Naive thymus-derived CD4-positive, alpha-beta T cell (primary cell): ENCODE results near the gene AP5B1. TPM values are rescaled to one million over a fixed set of nuclear protein-coding genes. Genes with fewer than 3 reads are reported as not detected.

Experiments used
- ATAC-seq: fragments of 150-1000 bp; cut with Tn5 transposase; 2 replicates; pipeline ENCODE4 v1.10.0; 2021; ENCODE audit warnings: mild to moderate bottlenecking, moderate library complexity
- CTCF ChIA-PET: fragments of 350-600 bp; sonication (Branson Sonifier 250); formaldehyde crosslinking; loops from one replicate; lab custom pipeline; 2021; ENCODE audit warnings: antibody characterized with exemption; lab: Charles Lee
- POLR2A ChIA-PET: fragments of 350-600 bp; sonication (Branson Sonifier 250); formaldehyde crosslinking; loops from one replicate; lab custom pipeline; 2021; ENCODE audit warnings: antibody characterized with exemption, inconsistent platforms; lab: Charles Lee
- DNase-seq, 9 donors: peaks; one replicate each; pipeline versions ENCODE4 v3.0.0 to v3.0.0-alpha.2; 2020 to 2022; ENCODE audit warnings: mixed read lengths in 1 of 9
- H3K27ac ChIP-seq: one replicate; pipeline ENCODE4 v1.7.0; 2013; ENCODE audit warnings: mild to moderate bottlenecking, low read depth, low read length, moderate library complexity
- H3K27me3 ChIP-seq, 2 donors: one replicate each; pipeline ENCODE4 v1.7.0; 2013; ENCODE audit warnings: low read length in 2 of 2, mild to moderate bottlenecking in 2 of 2, moderate library complexity in 2 of 2; ENCODE audit not compliant: control insufficient read depth in 2 of 2, insufficient read depth in 2 of 2
- H3K36me3 ChIP-seq, 3 experiments: 1 replicate in 2 of 3; 2 replicates in 1 of 3; pipeline ENCODE4 v1.7.0; 2013; ENCODE audit warnings: low read length in 3 of 3, mild to moderate bottlenecking in 3 of 3, moderate library complexity in 1 of 3; ENCODE audit not compliant: insufficient read depth in 3 of 3, control insufficient read depth in 2 of 3
- H3K4me1 ChIP-seq, 2 donors: one replicate each; pipeline ENCODE4 v1.7.0; 2013; ENCODE audit warnings: low read length in 2 of 2, mild to moderate bottlenecking in 2 of 2, moderate library complexity in 1 of 2; ENCODE audit not compliant: control insufficient read depth in 2 of 2, insufficient read depth in 2 of 2
- H3K4me3 ChIP-seq: 2 replicates; pipeline ENCODE4 v1.7.0; 2013; ENCODE audit warnings: mild to moderate bottlenecking, low read length
- H3K9me3 ChIP-seq, 3 experiments: 1 replicate in 2 of 3; 2 replicates in 1 of 3; pipeline ENCODE4 v1.7.0; 2013; ENCODE audit warnings: low read length in 3 of 3; ENCODE audit not compliant: control insufficient read depth in 2 of 3
- H3K27ac Mint-ChIP-seq, 9 donors: one replicate each; pipeline ENCODE4 v1.8.0; 2020 to 2022; ENCODE audit warnings: mixed read lengths in 9 of 9, mild to moderate bottlenecking in 8 of 9, moderate library complexity in 5 of 9, inconsistent platforms in 2 of 9
- H3K27me3 Mint-ChIP-seq, 5 donors: one replicate each; pipeline ENCODE4 v1.8.0; 2021 to 2022; ENCODE audit warnings: mixed read lengths in 5 of 5, mild to moderate bottlenecking in 1 of 5
- H3K36me3 Mint-ChIP-seq, 5 donors: one replicate each; pipeline ENCODE4 v1.8.0; 2020 to 2022; ENCODE audit warnings: mixed read lengths in 5 of 5, mild to moderate bottlenecking in 3 of 5, inconsistent platforms in 1 of 5
- H3K4me1 Mint-ChIP-seq, 7 donors: one replicate each; pipeline ENCODE4 v1.8.0; 2020 to 2022; ENCODE audit warnings: mixed read lengths in 7 of 7, mild to moderate bottlenecking in 3 of 7, inconsistent platforms in 1 of 7
- H3K4me3 Mint-ChIP-seq, 10 donors: one replicate each; pipeline ENCODE4 v1.8.0; 2020 to 2022; ENCODE audit warnings: mild to moderate bottlenecking in 10 of 10, mixed read lengths in 10 of 10, moderate library complexity in 6 of 10, inconsistent platforms in 2 of 10
- H3K9me3 Mint-ChIP-seq, 11 donors: one replicate each; pipeline ENCODE4 v1.8.0; 2020 to 2022; ENCODE audit warnings: mixed read lengths in 11 of 11, mild to moderate bottlenecking in 4 of 11, inconsistent platforms in 1 of 11, moderate library complexity in 1 of 11
- intact Hi-C, 2 donors: fragments of 100-400 bp; cut with micrococcal nuclease; formaldehyde crosslinking; loops; one replicate each; pipeline ENCODE4 v1.15.1; 2023
- polyA plus RNA-seq, 2 donors: library from polyadenylated mRNA; unstranded; fragments of 300-500 nt; fragmentation: Illumina TruSeq; gene quantifications; one replicate each; pipeline ENCODE4 v1.2.3, GENCODE V29; 2021
- total RNA-seq, 6 experiments: library from RNA in 5 of 6; stranded (reverse) in 5 of 6; gene quantifications; 1 replicate in 5 of 6; 2 replicates in 1 of 6; pipeline ENCODE4 v1.2.3 and lab custom pipeline; 2021 to 2026

Gene AP5B1, protein sequence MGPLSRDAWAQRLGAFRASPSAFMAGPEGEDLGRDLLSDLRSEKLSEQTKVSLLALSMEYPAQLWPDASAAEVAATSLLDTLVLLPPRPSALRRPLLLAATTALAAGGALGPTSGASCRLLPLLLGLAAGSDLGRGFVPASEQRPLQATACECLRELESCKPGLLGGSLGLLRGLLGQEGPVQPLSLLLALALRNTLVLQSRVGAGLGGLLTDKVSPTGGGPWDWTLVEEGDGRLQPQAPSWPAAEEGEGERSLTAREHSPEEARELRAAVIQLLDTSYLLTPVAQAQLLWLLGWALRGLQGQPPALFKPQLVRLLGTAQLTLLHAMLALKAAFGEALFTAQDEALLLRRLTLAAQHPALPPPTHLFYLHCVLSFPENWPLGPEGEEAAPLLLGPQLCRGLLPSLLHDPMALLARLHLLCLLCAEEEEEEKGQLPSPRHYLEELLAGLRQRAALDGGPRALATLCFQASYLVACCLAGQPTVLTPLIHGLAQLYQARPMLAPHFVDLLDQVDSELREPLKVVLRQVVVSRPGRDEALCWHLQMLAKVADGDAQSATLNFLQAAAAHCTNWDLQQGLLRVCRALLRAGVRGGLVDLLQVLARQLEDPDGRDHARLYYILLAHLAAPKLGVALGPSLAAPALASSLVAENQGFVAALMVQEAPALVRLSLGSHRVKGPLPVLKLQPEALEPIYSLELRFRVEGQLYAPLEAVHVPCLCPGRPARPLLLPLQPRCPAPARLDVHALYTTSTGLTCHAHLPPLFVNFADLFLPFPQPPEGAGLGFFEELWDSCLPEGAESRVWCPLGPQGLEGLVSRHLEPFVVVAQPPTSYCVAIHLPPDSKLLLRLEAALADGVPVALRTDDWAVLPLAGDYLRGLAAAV
- total RNA-seq (10 to 100 TPM; 21.5 to 31.0 (median 23.5) TPM), polyA plus RNA-seq (10 to 100 TPM in 1 of 2 donors, 1 to 10 TPM in 1; 8.8 to 19.2 TPM), total RNA-seq (lab: John Stamatoyannopoulos, UW) (52.1 reads per million, percentile 72 among the genes with 10 or more reads in this experiment)

- Mint-ChIP-seq H3K4me1 (peaks cover 12 to 27% (median 21%) of the 10 kb centered on the region in 7 donors), H3K27me3 (peaks cover 4 to 23% (median 8%) of the 10 kb centered on the region in 5 donors), H3K4me3 (peak within 1 kb of the TSS; percentile 77 to 91 (median 86)), H3K27ac (peak within 1 kb of the TSS in 7 of 9 donors; percentile 39 to 88 (median 73)), H3K36me3 (peaks cover 0 to 2% (median 0%) of the 10 kb centered on the region in 5 donors), H3K9me3 (no peaks in the 10 kb centered on the region)
- Histone ChIP-seq H3K4me3 (peak within 1 kb of the TSS; percentile 74), H3K9me3 (no peaks in the 10 kb centered on the region), H3K4me1 (peaks cover 12 to 18% of the 10 kb centered on the region in 2 donors), H3K27ac (peak within 1 kb of the TSS; percentile 75), H3K36me3 (peaks cover 0 to 28% (median 0%) of the 10 kb centered on the region in 3 experiments), H3K27me3 (no peaks in the 10 kb centered on the region)
- intact Hi-C loops = loop anchor here (1.0 to 2.0 kb wide), 4 partner anchors 38 to 209 kb away; partner anchors contain the start of genes CFL1 (in 1 of the 2) and KAT5 (in 1 of the 2)
- ChIA-PET CTCF (interaction anchor here (0.7 to 4.4 kb wide), 10 partner anchors 8 to 109 kb away, joined by 3 to 22 read pairs (median 4); partner anchors contain the start of gene KAT5), POLR2A (interaction anchor here (1.0 to 2.2 kb wide), 6 partner anchors 10 to 282 kb away, joined by 3 to 15 read pairs (median 4); partner anchors contain the start of genes MALAT1 and MUS81)
- ATAC-seq (peak; percentile 73), DNase-seq (peak; percentile 40 to 84 (median 61))
Observed at GRCh38 chr11:65780770-65781151, at the start of gene AP5B1. AP5B1 (minus strand) TSS chr11:65780976; CDS start chr11:65780591, 385 bp downstream.

DNA sequence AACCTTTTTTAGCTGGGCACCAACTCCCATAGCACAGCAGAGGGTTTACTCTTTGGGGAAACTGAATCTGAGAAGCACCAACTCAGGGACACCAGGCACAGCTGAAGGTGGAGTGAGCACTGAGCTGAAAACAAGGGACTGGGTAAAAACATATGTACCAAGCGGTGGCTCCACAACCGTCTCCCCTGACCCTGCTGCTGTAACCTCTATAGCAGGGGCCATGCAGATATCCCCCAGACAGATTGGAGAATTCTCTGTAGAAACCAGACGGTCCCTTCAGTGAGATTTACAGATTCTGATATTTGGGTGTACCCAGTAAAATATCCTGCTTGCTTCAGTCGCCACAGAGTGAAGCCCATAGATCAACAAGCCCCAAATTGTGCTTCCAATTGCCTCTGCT is 48.7 kb upstream of the AP5B1 start:
- Mint-ChIP-seq H3K4me1 (peaks cover 7 to 24% (median 7%) of the 10 kb centered on the region in 7 donors), H3K9me3 (no peaks in the 10 kb centered on the region), H3K4me3 (no peak overlapping the region), H3K36me3 (peaks cover 0 to 5% (median 0%) of the 10 kb centered on the region in 5 donors), H3K27ac (no peak overlapping the region), H3K27me3 (peaks cover 0 to 21% (median 0%) of the 10 kb centered on the region in 5 donors)
- no peak overlapping the region for H3K4me3 ChIP-seq
- intact Hi-C loops = no loop called here
- H3K27ac ChIP-seq = no peak overlapping the region
- CTCF ChIA-PET = interaction anchor here (0.6 to 0.7 kb wide), 2 partner anchors 47 to 58 kb away, joined by 3 to 6 read pairs; no protein-coding TSS in a partner anchor
- ATAC-seq (no peak), DNase-seq (no peak)
- H3K9me3 ChIP-seq = no peaks in the 10 kb centered on the region
- H3K27me3 ChIP-seq = no peaks in the 10 kb centered on the region
- POLR2A ChIA-PET = interaction anchor here (0.9 kb wide), 1 partner anchor 517 kb away, joined by 3 read pairs; no protein-coding TSS in a partner anchor
- peaks cover 8 to 11% of the 10 kb centered on the region in 2 donors for H3K4me1 ChIP-seq
- no peaks in the 10 kb centered on the region for H3K36me3 ChIP-seq

DNA sequence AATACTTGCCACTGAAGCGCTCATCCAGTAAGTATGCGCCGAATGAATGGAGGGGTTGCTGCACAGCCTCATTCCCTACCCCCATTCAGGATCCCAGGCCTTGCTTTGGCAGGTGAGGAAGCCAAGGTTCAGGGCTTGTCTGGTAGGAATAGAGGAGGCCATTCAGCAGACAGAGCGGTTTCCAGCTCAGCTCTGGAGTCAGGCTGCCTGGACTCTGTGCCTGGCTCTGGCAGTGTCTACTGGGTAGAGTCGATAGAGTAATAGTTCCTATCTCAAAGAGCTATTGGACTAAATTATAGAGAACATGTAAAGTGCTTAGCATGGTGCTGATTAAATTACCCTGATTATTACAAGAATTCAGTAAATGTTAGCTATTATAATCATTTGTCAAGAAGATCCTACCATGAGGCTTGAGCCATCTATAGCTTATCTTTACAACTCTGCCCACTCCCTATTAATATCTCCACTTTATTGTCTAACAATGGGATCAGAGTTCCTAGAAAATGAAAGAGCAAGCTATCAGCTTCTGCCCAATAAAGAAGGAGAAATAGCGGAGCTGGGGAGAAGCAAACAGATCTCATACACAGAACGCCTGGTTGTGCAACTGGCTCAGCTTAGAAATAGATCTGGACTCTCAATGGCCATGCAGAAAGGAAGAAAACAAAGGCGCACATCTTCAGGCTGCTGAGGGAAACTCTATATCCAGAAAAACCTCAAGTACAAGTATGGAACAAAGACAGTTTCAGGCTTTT is 46.4 kb upstream of the AP5B1 start:
- Mint-ChIP-seq H3K36me3 (no peaks in the 10 kb centered on the region), H3K9me3 (no peaks in the 10 kb centered on the region), H3K27me3 (peaks cover 0 to 12% (median 0%) of the 10 kb centered on the region in 5 donors), H3K4me3 (no peak overlapping the region), H3K27ac (no peak overlapping the region), H3K4me1 (peaks cover 0 to 19% (median 0%) of the 10 kb centered on the region in 7 donors)
- H3K4me1 ChIP-seq = no peaks in the 10 kb centered on the region
- DNase-seq (no peak), ATAC-seq (no peak)
- H3K4me3 ChIP-seq = no peak overlapping the region
- H3K36me3 ChIP-seq = no peaks in the 10 kb centered on the region
- no peaks in the 10 kb centered on the region for H3K9me3 ChIP-seq
- H3K27me3 ChIP-seq = no peaks in the 10 kb centered on the region
- intact Hi-C loops = no loop called here
- no peak overlapping the region for H3K27ac ChIP-seq
- POLR2A ChIA-PET = interaction anchor here (0.5 to 1.1 kb wide), 3 partner anchors 9 to 102 kb away, joined by 3 read pairs; no protein-coding TSS in a partner anchor
- CTCF ChIA-PET = interaction anchor here (0.5 to 1.8 kb wide), 4 partner anchors 16 to 115 kb away, joined by 3 to 6 read pairs (median 5); partner anchors contain the start of gene KAT5

DNA sequence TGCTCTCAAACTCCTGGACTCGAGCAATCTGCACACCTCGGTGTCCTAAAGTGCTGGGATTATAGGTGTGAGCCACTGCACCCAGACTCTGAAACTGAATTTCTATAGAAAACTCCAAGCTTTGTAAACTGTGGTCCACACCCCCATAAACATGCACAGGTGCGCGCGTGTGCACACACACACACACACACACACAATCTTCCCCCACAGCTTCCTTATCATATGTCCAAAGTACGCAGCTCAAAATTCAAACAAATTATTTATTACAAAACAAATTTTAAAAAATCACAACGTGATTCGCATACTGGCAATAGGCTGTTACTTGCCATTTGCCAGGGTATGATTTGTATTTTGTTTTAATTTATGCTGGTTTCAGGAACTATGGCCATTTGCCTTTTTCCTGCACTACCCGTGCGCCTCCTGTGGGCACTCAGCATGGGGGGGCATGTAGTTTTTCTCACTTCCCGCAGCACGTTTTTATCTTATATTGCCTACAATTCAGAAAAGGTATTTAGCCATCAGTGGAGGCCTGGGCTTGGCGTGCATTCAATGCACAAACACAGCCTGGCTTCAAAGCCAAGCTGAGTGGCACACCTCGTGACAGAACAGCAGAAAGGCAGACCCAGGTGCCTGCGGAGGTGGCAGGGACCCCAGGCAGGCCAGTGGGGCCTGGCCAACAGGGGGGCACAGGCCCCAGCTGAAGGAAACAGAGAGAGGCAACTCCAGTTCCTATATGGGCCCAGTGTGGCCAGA is 42.2 kb upstream of the AP5B1 start:
- Mint-ChIP-seq H3K4me1 (peaks cover 0 to 10% (median 0%) of the 10 kb centered on the region in 7 donors), H3K27me3 (peaks cover 0 to 4% (median 0%) of the 10 kb centered on the region in 5 donors), H3K9me3 (no peaks in the 10 kb centered on the region), H3K27ac (no peak overlapping the region), H3K4me3 (no peak overlapping the region), H3K36me3 (no peaks in the 10 kb centered on the region)
- Histone ChIP-seq H3K9me3 (no peaks in the 10 kb centered on the region), H3K27me3 (no peaks in the 10 kb centered on the region), H3K27ac (no peak overlapping the region), H3K36me3 (no peaks in the 10 kb centered on the region), H3K4me3 (no peak overlapping the region), H3K4me1 (no peaks in the 10 kb centered on the region)
- intact Hi-C loops = no loop called here
- ATAC-seq (no peak), DNase-seq (no peak)
- POLR2A ChIA-PET = interaction anchor here (0.7 kb wide), 1 partner anchor 11 kb away, joined by 3 read pairs; no protein-coding TSS in a partner anchor
- CTCF ChIA-PET = interaction anchor here (0.9 to 1.0 kb wide), 2 partner anchors 43 to 112 kb away, joined by 3 read pairs; no protein-coding TSS in a partner anchor

GRCh38 chr11:65821107-65821506 is 40.3 kb upstream of the AP5B1 start:
- peaks cover 0 to 4% (median 0%) of the 10 kb centered on the region in 5 donors for H3K27me3 Mint-ChIP-seq

More at GRCh38 chr11:65821107-65821506, 40.3 kb upstream of the AP5B1 start:
- Histone ChIP-seq H3K9me3 (no peaks in the 10 kb centered on the region), H3K4me3 (no peak overlapping the region), H3K4me1 (peaks cover 7% of the 10 kb centered on the region in 2 donors), H3K27me3 (no peaks in the 10 kb centered on the region), H3K36me3 (no peaks in the 10 kb centered on the region), H3K27ac (no peak overlapping the region)
- Mint-ChIP-seq H3K4me1 (peaks cover 6 to 18% (median 15%) of the 10 kb centered on the region in 7 donors), H3K27ac (no peak overlapping the region), H3K9me3 (no peaks in the 10 kb centered on the region), H3K4me3 (no peak overlapping the region), H3K36me3 (peaks cover 0 to 5% (median 0%) of the 10 kb centered on the region in 5 donors)
- CTCF ChIA-PET = no interaction called here
- ATAC-seq (no peak), DNase-seq (no peak)
- POLR2A ChIA-PET = no interaction called here
- intact Hi-C loops = no loop called here
